SIG-M5 treated with dmso at 0.1 percent for 504 hours (cell line): Measurements from ENCODE around the gene HSPB6.

ENCODE experiments used
- DNase-seq: peaks from one replicate; lab custom pipeline; 2025; ENCODE audit not compliant: unreplicated experiment; lab: John Stamatoyannopoulos, UW

The HSPB6 gene

DNA sequence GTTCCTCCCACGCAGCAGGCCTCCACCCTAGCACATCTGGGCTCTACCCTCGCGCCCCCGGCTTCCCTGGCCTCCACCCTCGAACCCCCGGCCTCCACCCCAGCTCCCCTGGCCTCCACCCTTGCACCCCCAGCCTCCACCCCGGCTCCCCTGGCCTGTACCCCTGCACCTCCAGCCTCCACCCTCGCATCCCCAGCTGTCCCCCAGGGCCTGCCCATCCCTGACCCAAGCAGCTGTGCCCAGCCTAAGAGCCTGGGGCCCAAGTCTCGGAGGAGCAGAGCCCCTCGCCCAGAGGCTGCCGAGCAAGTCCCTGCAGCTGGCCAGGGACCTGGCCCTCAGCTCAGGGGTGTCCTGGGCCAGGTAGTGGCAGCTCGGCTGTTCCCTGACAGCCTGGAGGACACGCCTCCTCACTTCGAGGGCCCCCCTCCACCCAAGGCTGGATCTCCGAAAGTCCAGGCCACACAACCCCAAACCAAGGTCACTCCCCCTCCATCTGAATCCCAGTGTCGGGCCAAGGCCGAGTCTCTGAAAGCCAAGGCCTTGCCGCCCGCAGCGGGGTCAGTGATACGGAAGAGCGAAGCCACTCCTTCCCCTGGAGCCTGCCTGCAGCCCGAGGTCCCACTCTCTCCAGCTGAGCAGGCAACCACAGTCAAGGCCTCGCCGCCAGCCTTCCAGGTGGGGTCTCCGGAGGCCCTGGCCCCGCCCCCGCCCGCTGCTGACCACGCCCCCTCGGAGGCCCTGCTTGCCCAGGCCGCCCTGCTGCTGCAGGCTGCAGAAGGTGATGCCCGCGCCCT is 10.7 kb upstream of the HSPB6 start:
- no peak for DNase-seq

DNA sequence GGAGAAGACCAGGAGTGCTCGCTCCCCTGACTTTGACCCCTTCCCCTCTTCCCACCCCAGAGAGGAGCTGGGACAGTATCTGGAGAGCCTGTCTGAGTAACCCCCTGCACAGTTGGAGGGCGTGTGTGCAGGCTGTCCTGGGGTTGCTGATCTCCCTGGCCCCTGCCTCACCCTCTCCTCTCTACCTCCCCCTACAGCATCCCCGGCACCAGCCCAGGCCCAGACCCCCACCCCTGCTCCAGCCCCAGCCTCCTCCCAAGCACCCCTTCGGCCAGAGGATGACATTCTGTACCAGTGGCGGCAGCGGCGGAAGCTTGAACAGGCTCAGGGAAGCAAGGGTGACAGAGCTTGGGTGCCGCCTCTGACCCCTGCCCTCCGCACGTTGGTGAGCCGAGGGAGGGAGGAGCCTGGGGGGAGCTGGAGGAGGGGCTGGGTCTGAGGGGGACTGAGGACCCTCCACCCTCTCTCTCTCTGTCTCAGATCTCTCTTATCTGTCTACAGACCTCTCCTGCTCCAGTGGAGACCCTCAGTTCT is 9.8 kb upstream of the HSPB6 start:
- DNase-seq, result no peak

DNA sequence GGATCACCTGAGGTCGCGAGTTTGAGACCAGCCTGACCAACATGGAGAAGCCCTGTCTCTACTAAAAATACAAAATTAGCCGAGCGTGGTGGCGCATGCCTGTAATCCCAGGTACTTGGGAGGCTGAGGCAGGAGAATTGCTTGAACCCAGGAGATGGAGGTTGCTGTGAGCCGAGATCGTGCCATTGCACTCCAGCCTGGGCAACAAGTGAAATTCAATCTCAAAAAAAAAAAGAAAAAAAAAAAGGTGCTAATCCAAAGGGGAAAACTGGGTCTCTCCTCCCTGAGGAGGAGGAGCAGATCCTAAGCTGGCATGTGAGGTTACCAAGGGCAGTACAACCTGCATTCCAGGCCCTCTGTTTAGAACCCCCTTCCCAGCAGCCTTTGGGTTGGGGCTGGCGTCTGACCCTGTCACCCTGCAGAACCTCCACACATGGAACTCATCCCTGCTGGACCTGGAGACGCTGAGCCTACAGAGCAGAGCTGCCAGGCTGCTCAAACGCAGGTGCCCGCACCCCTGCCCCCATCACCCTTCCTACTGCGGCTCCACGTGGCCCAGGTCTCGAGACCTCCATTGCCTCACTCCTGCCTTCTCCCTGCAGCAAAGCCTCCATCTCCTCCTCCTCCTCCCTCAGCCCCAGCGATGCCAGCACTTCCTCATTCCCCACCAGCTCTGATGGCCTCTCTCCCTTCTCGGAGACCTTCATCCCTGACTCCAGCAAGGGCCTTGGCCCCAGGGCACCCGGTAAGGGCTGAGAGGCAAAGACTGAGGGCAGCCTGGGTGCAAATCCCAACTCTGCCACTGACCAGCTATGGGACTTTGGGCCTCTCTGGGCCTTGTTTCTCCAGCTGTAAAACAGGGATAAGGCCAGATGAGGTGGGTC is 7.8 kb upstream of the HSPB6 start:
- DNase-seq, result no peak

DNA sequence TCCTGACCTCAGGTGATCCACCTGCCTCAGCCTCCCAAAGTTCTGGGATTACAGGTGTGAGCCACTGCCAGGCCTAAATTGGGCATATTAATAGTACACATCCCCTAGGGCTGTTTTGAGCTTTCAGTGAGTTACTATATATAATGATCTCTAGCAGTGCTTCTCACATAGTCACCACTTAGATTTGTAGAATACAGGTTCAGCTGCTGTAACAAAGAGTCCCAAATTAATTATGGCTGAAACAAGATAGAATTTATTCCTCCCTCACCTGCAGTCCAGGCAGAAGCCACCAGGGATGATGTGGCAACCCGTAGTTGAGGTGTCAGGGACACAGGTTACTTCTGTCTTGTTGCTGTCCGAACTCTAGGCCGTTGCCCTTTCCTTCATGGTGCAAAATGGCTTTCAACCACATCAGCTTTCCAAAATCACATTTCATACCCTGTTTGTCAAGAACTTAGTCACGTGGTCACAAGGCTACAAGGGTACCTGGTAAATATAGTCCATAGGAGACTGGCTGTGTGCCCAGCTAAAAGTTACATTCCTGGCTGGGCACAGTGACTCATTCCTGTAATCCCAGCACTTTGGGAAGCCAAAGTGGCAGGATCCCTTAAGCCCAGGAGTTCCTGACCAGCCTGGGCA is 4.0 kb upstream of the HSPB6 start:
- no peak for DNase-seq

DNA sequence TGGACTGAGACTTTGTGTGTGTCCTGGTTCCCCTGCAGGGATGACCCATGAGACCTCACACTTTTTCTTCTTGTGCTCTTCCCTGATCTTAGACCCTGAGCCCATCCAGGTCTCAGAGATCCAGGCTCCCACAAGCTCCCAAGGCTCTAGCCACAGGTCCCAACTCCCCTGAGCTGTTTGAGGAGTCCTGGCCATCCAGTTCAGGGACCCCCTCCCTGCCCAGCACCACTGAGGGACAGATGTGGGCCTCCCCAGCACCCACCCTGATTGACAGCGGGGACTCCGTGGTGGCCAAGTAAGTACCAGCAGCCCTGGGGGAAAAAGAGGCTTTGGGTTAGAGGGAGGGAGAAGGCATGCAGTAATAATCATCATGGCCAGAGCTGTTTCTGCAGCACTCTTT is 2.9 kb upstream of the HSPB6 start:
- DNase-seq, result no peak

GRCh38 chr19:35757749-35758608 is 1.1 kb upstream of the HSPB6 start, which contains the start of gene PROSER3:
TSS of gene PROSER3 (plus strand) at chr19:35758176. CDS start at chr19:35758216, 40 bp downstream.
- peak; percentile 99 for DNase-seq

DNA sequence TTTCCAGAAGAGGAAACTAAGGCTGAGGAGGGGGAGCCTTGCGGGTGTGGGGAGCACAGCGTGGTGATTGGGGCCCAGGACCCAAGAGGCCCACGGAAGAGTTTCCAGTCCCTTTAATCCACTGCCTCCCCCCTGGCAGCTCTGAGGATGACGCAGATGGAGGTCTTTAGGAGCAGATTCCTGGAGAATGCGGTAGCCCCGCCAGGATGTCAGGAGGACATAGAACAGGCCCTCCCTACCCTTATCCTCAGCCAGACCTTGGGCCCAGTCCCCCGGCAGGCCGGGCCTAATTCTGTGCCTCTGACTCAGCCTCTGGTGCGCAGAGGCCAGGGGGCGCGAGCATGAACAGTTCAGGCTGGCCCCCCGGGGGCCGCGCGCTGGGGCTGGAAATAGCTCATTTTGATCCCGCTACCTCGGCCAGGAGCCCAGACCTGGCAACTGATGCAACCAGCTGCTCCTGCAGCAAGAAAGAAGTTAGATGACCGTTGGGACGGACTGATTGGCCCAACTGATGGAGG is 461 bp upstream of the HSPB6 start:
- DNase-seq, result no peak

DNA sequence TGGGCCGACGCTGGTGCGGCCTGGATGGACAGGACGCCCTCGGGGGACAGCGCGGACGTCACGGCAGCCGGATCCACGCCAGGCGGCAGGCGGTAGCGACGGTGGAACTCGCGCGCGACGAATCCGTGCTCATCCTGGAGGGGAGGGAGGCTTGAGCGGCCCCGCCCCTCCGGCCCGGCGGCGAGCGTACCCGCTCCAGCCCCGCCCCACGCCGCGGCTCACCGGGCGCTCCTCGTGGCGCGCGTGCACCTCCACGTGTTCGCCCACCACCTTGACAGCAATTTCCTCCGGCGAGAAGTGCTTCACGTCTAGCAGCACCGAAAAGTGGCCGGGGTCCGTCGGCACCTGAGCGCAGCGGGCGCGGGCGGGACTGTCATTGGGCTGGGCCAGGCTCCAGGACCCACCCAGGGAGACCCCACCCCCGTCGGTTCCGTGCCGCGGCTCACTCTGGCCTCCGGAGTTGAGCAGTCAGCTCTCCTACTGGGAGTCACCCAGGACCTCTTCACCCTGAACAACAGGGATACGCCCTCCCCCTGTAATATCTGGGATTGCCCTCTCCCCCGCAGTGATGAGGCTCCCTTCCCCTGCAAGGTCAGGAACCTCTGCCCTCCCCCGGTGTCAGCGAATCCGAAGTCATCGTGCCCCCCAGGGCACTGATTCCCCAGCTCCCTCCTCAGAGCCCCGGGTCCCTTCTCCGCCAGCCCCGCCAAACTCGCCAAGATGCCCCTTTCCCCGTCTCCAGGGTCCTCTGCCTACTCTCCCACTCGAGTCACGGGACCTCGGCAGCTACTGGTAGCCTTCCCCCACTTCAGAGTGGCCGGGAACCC is 1.1 kb downstream of the HSPB6 start:
- no peak for DNase-seq

- DNase-seq, result no peak
Observed at GRCh38 chr19:35755131-35755549, 1.7 kb downstream of the HSPB6 start.

GRCh38 chr19:35754370-35755130 is 2.3 kb downstream of the HSPB6 start:
- no peak for DNase-seq

DNA sequence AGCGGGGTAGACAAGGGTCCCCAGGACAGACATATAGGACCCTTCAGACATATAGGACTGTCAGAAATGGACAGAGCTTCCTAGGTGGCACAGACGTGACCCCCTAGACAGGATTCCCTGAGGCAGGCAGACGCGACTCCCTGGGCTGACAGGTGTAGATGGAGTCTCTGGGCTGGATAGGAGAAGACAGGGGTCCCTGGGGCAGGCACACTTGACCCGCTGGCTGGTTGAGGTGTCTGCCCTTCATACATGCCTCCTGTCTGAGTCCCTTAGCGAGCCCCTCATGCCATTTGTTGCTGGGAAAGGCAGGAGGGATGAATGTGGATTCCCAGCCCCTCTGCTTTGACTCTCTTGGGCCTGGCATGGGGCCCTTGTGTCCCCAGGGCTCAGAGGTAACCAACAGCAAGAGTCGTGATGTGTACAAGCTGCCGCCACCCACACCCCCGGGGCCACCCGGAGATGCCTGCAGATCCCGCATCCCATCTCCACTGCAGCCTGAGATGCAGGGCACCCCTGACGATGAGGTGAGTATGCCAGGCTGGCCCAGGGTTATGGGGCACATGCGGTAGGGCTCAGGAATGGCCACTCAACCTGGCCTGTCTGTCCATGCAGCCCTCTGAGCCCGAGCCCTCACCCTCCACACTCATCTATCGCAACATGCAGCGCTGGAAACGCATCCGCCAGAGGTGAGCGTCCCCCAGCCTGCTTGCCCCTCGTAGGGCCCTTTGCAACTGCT is 3.0 kb downstream of the HSPB6 start:
- no peak for DNase-seq

GRCh38 chr19:35752746-35753350 is 4.0 kb downstream of the HSPB6 start:
- no peak for DNase-seq

GRCh38 chr19:35751839-35752745 is 4.7 kb downstream of the HSPB6 start:
- DNase-seq, result no peak

DNA sequence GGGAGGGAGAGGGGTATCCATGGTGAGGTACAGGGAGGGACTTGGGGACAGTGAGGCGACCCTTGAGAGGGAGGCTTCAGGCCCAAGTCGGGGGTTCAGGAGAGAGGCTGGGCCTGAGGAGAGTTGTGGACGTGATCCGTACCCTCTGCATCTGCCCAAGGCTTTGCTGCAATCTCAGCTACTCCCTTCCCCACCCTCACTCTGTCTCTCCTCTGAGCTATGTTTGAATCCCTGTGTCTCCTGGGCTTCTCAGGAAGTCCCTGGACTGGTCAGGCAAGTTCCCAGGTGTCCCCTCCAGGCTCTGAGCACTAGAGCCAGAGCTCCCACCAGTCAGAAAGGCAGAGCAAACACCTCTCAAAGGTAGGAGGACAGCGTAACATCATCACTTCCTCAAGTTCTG is 6.7 kb downstream of the HSPB6 start:
- no peak for DNase-seq

GRCh38 chr19:35748106-35749020 is 8.5 kb downstream of the HSPB6 start, which contains the start of gene LIN37:
TSS of gene LIN37 (plus strand) at chr19:35748576. CDS start at chr19:35748725, 149 bp downstream.
- DNase-seq, result peak; percentile 98
